Stimulated activated CD8-positive, alpha-beta memory T cell treated with anti-CD3 and anti-CD28 coated beads, Interleukin-2, amount 100 ng/mL, for 1 hour (primary cell): ENCODE measurements around the gene ZNF385D.
"Not testable (repeated sequence)": the region's sequence is repeated elsewhere in the genome, so short reads cannot be mapped to it uniquely, and the experiment has no call there.

Source experiments
- DNase-seq, 2 donors: peaks; one replicate each; pipeline ENCODE4 v3.0.0-alpha.2; 2020; ENCODE audit warnings: low read depth in 2 of 2

Gene ZNF385D

DNA sequence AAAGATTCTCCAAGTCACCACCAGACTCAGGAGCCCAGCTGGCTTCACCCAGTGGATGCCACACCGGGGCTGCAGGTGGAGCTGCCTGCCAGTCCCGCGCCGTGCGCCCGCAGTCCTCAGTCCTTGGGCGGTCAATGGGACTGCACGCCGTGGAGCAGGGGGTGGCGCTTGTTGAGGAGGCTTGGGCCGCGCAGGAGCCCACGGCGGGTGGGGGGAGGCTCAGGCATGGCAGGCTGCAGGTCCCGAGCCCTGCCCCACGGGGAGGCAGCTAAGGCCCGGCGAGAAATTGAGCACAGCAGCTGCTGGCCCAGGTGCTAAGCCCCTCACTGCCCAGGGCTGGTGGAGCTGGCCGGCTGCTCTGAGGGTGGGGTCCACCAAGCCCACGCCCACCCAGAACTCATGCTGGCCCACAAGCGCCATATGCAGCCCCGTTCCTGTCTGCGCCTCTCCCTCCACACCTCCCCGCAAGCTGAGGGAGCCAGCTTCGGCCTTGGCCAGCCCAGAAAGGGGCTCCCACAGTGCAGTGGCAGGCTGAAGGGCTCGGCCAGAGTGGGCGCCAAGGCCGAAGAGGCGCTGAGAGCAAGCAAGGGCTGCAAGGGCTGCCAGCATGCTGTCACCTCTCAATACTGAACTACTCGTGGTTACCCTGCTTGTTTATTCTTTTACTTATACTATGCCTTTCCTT lies 363.7 kb downstream of the ZNF385D start:
- DNase-seq = not testable (repeated sequence)

- not testable (repeated sequence) for DNase-seq
Measured at GRCh38 chr3:21378036-21378435, 373.0 kb downstream of the ZNF385D start.

- no peak for DNase-seq
Measured at GRCh38 chr3:21377071-21377769, 373.8 kb downstream of the ZNF385D start.

DNA sequence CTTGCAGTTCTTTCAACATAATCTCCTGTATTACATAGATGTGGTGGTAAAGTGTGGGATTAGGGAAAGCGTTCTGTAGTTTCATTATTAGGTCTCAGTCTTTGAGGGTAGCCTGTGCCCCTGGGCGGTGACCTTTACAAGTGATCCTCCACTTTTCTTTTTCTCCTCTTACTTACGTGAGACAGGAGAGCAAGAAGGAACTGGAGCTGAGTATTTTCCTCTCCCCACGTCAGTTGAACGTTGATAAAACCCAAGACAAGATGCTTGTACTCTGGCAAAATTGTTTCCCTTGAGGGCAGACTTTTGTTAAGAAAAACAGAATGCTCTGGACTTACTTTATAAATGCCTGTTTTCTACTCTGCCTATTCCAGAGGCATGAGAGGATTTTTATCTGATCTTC lies 378.7 kb downstream of the ZNF385D start:
- DNase-seq = no peak
